Type B pancreatic cell (in vitro differentiated cells): ENCODE results near the gene CHN1. TPM values are rescaled to one million over a fixed set of nuclear protein-coding genes. Genes with fewer than 3 reads are reported as not detected.

Experiments
- DNase-seq: peaks from one replicate; pipeline ENCODE4 v3.0.0; 2021; ENCODE audit warnings: mixed read lengths; ENCODE audit not compliant: unreplicated experiment; ENCODE audit errors: extremely low spot score
- H3K27ac Mint-ChIP-seq: 2 replicates; pipeline ENCODE4 v1.8.0; 2021; ENCODE audit warnings: mild to moderate bottlenecking, mixed read lengths
- H3K27me3 Mint-ChIP-seq: 2 replicates; pipeline ENCODE4 v1.8.0; 2021; ENCODE audit warnings: mixed read lengths
- H3K36me3 Mint-ChIP-seq: 2 replicates; pipeline ENCODE4 v1.8.0; 2021; ENCODE audit warnings: mixed read lengths
- H3K4me1 Mint-ChIP-seq: one replicate; pipeline ENCODE4 v1.8.0; 2021; ENCODE audit warnings: mixed read lengths; ENCODE audit not compliant: unreplicated experiment
- H3K4me3 Mint-ChIP-seq: 2 replicates; pipeline ENCODE4 v1.8.0; 2021; ENCODE audit warnings: mild to moderate bottlenecking, mixed read lengths
- H3K9me3 Mint-ChIP-seq: 2 replicates; pipeline ENCODE4 v1.8.0; 2021; ENCODE audit warnings: mixed read lengths
- CTCF ChIP-seq: fragments of 200-600 bp; sonication (generic); conservative IDR thresholded peaks from 2 replicates; pipeline ENCODE4 v1.5.0; 2021; ENCODE audit warnings: antibody characterized with exemption, mild to moderate bottlenecking
- total RNA-seq: library from RNA; stranded (reverse); gene quantifications from 2 replicates; pipeline ENCODE4 v1.2.1, GENCODE V29; 2021; ENCODE audit warnings: low replicate concordance

CHN1 gene
- total RNA-seq, 1 donor from 2014 or later: 24.0 TPM

GRCh38 chr2:174908284-174908683 is 96.9 kb downstream of the CHN1 start:
- no peak for DNase-seq
- H3K27me3 Mint-ChIP-seq: no peaks in the 10 kb centered on the region
- peaks cover under 1% of the 10 kb centered on the region for H3K4me1 Mint-ChIP-seq
- peaks cover 12% of the 10 kb centered on the region for H3K36me3 Mint-ChIP-seq
- no peak overlapping the region for H3K27ac Mint-ChIP-seq
- TF ChIP-seq CTCF: no peak
- no peaks in the 10 kb centered on the region for H3K9me3 Mint-ChIP-seq
- H3K4me3 Mint-ChIP-seq: no peak overlapping the region

- TF ChIP-seq CTCF: no peak
- no peak for DNase-seq
- H3K4me1 Mint-ChIP-seq: peaks cover 11% of the 10 kb centered on the region
- H3K9me3 Mint-ChIP-seq: no peaks in the 10 kb centered on the region
- no peak overlapping the region for H3K27ac Mint-ChIP-seq
- H3K27me3 Mint-ChIP-seq: no peaks in the 10 kb centered on the region
- H3K36me3 Mint-ChIP-seq: peaks cover 6% of the 10 kb centered on the region
- no peak overlapping the region for H3K4me3 Mint-ChIP-seq
Observed at GRCh38 chr2:174903264-174903556, 102.0 kb downstream of the CHN1 start.

- H3K27me3 Mint-ChIP-seq: no peaks in the 10 kb centered on the region
- TF ChIP-seq CTCF: no peak
- H3K36me3 Mint-ChIP-seq: peaks cover 5% of the 10 kb centered on the region
- DNase-seq: no peak
- H3K4me1 Mint-ChIP-seq: peaks cover 11% of the 10 kb centered on the region
- no peaks in the 10 kb centered on the region for H3K9me3 Mint-ChIP-seq
- H3K27ac Mint-ChIP-seq: no peak overlapping the region
- H3K4me3 Mint-ChIP-seq: no peak overlapping the region
Observed at GRCh38 chr2:174902506-174903263, 102.5 kb downstream of the CHN1 start.

GRCh38 chr2:174901075-174901474 is 104.1 kb downstream of the CHN1 start:
- Mint-ChIP-seq H3K36me3 (peaks cover under 1% of the 10 kb centered on the region), H3K27me3 (no peaks in the 10 kb centered on the region), H3K27ac (no peak overlapping the region), H3K4me3 (no peak overlapping the region), H3K4me1 (peaks cover 11% of the 10 kb centered on the region), H3K9me3 (no peaks in the 10 kb centered on the region)
- no peak for DNase-seq
- TF ChIP-seq CTCF: no peak

- H3K9me3 Mint-ChIP-seq: no peaks in the 10 kb centered on the region
- no peak for TF ChIP-seq CTCF
- DNase-seq: no peak
- no peaks in the 10 kb centered on the region for H3K27me3 Mint-ChIP-seq
- peaks cover 5% of the 10 kb centered on the region for H3K36me3 Mint-ChIP-seq
- no peak overlapping the region for H3K27ac Mint-ChIP-seq
- H3K4me1 Mint-ChIP-seq: peaks cover under 1% of the 10 kb centered on the region
- H3K4me3 Mint-ChIP-seq: no peak overlapping the region
Observed at GRCh38 chr2:174897286-174897685, 107.9 kb downstream of the CHN1 start.
